Measurements from ENCODE around the gene SIPA1L3. TPM values are rescaled to one million over a fixed set of nuclear protein-coding genes. Genes with fewer than 3 reads are reported as not detected.
A peak's percentile ranks its signal among the peaks of the same experiment; 100 is the strongest.

SIPA1L3 gene
- total RNA-seq, 1 experiment from 2014 or later = 4.4 TPM

DNA sequence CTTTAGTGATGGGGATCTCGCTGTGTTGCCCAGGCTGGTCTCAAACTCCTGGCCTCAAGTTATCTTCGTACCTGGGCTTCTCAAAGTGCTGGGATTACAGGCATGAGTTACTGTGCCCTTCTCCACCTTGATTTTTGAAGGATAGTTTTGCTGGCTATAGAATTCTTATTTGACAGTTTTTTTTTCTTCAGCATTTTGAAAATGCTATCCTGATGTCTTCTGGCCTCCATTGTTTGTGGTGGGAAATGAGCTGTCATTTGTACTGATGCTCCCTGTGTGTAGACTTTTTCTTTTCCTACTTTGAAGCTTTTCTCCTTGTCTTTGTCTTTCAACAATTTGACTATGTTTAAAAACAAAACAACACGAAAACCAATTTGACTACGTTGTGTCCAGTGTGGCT, 54.2 kb downstream of the SIPA1L3 start:
- no peak for DNase-seq (ENCODE audit: low read depth, low spot score)
- in situ Hi-C loops (cut with HindIII; ENCODE audit: low pct_unique_long_range_greater_than_20kb, low sequenced_read_pairs) = no loop called here

DNA sequence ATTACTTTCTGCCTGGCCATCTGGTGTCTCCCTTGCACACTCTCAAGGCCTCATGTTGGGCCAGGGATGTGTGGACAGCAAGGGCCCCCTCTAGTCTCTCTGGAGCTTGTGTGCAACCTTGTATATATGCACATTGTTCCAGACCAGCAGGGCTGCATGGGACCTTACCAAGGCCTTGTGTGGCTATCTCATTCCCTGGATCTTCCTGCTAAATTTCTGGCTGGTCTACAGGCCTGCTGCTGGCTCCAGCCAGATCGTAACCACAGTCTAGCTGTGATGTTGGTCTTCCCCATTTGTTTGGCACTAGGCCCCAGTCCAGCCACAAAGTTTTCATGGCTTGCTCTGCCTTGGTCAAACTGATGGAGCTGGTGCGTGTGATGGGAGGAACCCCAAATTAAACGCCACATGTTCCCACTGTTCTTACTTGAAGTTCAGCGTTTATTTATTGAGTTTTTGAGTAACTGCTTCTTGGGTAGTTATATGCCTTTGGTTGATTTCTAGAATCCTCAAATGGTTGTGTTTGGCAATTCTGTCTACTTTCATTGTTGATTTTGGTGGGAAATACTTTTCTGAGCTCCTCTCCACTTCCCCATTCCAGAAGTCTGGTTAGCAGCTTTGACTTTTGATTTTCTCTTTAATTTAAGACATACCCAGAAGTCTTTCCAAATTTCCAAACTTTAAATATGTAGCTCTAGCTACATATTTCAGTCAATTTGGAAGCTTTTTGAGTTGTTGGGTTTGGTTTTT, 56.4 kb downstream of the SIPA1L3 start:
- no peak for DNase-seq (ENCODE audit: low read depth, low spot score)
- in situ Hi-C loops (cut with HindIII; ENCODE audit: low pct_unique_long_range_greater_than_20kb, low sequenced_read_pairs) = no loop called here

DNA sequence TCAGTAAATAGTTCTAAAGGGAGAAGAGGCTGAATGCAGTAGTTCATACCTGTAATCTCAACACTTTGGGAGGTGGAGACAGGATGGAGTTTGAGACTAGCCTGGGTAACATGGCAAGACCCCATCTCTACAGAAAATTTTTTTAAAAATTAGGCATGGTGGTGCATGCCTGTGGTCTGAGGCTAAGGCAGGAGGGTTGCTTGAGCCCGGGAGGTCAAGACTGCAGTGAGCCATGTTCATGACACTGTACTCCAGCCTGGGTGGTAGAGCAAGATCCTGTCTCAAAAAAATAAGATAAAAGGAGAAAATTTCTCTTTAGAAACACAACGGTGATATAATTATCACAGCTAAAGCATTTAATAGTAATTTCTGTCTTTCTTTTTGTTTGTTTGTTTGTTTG, 57.1 kb downstream of the SIPA1L3 start:
- DNase-seq (ENCODE audit: low read depth, low spot score) = no peak
- in situ Hi-C loops (cut with HindIII; ENCODE audit: low pct_unique_long_range_greater_than_20kb, low sequenced_read_pairs) = no loop called here

DNA sequence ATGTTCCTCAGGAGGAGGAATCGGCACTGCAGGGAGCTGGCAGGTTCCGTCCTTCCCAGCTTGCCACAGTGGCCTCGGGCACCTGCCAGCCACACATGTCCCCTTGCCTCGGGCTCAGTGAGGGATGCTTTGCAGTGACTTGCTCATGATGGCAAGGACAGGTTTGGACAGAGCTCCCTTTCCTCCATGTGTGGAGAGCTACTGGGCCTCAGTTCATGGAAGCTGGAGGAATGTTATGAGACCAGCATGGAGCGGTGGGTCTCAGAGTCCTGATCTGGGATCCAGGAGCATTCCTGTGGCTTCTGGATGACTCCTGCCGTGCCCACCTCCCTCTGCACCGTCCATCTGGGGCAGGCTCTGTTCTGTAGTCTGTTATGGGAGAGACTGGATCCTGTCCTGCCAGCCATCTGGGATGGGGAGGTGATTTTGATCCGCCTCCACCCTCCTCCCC, 59.2 kb downstream of the SIPA1L3 start:
- no peak for DNase-seq (ENCODE audit: low read depth, low spot score)

DNA sequence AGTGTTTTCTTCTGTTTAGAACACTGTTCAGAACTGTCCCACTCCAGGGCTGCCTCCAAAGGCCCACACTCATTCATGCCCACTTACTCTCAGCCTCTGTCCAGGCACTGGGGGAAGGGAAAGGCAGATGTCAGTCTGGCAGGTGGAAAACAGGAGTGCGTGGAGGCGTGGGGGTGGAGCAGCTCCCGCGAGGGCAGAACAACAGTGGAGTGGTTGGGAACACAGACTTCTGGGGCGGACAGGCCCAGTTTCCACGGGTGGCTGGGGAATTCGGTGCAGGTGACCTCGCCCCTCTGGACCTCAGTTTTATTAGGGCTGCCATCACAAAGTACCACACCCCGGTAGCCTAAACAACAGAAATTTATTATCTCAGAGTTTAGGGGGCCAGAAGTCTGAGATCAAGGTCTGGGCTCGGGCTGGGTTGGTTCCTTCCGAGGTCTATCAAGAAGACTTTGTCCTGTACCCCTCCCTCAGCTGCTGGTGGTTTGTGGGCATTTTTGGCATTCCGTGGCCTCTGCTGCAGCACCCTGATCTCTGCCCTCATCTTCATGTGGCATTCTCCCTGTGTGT, 59.7 kb downstream of the SIPA1L3 start:
- DNase-seq (ENCODE audit: low read depth, low spot score) = no peak
- in situ Hi-C loops (cut with HindIII; ENCODE audit: low pct_unique_long_range_greater_than_20kb, low sequenced_read_pairs) = no loop called here

More for the DNA sequence above, 59.2 kb downstream of the SIPA1L3 start:
- in situ Hi-C loops (cut with HindIII; ENCODE audit: low pct_unique_long_range_greater_than_20kb, low sequenced_read_pairs) = no loop called here

DNA sequence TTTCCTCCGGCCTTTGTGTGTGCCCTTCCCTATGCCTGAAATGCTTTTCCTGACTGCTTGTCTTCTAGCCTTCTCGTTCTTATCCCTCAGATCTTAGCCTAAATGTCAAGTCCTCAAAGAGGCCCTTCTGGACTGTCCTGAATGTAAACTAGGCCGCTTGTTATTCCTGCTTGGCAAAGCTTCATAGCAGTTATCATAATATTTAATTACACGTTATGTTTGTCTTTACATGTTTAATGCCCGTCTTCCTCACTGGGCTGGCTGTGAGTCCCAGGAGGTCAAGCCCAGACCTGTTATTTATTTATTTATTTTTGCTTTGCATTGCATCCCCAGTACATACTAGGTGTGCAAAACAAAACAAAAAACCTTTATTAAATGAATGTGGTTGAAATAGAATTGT, 62.7 kb downstream of the SIPA1L3 start:
- in situ Hi-C loops (cut with HindIII; ENCODE audit: low pct_unique_long_range_greater_than_20kb, low sequenced_read_pairs) = no loop called here
- no peak for DNase-seq (ENCODE audit: low read depth, low spot score)

DNA sequence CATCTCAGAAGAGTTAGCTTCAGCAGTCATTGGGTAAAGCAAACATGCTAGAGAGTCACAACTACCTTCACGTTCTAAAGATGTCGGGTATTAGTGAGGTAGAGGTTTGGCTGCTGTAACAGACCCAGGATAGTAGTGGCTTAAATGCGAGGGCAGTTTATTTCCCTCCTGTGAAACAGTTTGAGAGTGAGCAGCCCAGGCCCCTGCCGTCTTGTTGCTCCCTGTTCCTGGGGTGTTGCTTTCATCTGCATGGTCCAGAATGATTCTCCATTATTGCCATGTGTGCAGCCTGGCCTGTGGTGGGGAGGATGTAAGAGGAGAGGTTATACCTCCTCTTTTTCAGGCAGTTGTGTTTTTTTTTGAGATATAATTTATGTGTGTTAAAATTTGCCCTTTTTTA, 63.7 kb downstream of the SIPA1L3 start:
- in situ Hi-C loops (cut with HindIII; ENCODE audit: low pct_unique_long_range_greater_than_20kb, low sequenced_read_pairs) = no loop called here

DNA sequence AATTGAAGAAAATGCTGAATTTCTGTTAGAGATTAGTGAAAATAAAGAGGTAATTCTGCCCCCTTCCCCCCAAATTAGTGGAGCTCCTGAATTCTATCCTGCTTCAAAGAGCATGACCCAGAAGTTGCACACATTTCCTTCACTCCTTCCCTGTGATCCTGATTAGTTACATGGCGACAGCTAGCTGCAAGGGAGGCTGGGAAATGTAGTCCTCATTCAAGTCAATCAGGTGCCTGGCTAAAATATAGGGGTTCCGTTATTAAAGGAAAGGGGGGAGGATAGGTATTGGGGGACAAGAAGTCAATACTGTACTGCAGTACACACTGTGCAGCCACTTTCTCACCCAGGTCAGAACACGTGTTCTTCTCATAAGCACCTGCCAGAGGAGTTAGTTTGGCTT, 65.8 kb downstream of the SIPA1L3 start:
- DNase-seq (ENCODE audit: low read depth, low spot score) = no peak
- in situ Hi-C loops (cut with HindIII; ENCODE audit: low pct_unique_long_range_greater_than_20kb, low sequenced_read_pairs) = no loop called here

More for the DNA sequence above, 63.7 kb downstream of the SIPA1L3 start:
- no peak for DNase-seq (ENCODE audit: low read depth, low spot score)

DNA sequence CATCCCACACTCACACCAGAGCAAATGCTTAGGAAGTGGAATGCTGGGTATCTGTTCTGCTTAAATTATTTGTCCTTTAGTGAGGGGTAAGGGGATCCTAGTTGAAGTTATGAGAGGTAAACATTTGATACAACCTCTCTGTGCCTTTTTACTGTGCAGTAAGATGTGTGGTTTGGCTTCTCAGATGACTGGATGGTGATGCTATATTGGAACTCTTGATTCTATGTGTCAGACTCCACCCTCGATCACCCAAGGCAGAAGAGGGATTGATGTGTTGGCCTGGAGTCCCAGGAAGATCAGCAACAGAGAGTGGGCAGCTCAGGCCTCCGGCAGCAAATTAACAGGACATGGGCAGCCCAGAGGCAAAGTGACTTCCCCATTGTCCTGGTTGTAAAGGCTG, 66.7 kb downstream of the SIPA1L3 start:
- DNase-seq (ENCODE audit: low read depth, low spot score) = no peak
- in situ Hi-C loops (cut with HindIII; ENCODE audit: low pct_unique_long_range_greater_than_20kb, low sequenced_read_pairs) = no loop called here

DNA sequence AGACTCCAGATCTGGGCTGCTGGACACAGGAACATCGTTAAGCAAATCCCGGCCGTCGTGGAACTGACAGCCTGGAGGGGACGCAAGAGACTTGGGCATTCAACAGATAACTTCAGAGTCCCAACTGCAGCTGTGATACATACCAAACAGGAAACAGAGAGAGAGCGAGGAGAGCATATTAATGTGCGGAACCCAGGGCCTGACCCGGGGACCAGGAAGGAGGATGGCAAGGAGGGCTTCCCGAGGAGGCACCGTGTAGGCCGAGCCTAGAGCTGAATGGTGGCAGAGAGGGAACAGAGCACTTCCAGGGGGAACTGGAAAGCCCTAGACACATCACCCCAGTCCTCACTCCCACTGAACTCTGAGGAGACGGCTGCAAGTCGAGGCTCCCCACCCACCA, 68.1 kb downstream of the SIPA1L3 start:
- no peak for DNase-seq (ENCODE audit: low read depth, low spot score)
- in situ Hi-C loops (cut with HindIII; ENCODE audit: low pct_unique_long_range_greater_than_20kb, low sequenced_read_pairs) = no loop called here

DNA sequence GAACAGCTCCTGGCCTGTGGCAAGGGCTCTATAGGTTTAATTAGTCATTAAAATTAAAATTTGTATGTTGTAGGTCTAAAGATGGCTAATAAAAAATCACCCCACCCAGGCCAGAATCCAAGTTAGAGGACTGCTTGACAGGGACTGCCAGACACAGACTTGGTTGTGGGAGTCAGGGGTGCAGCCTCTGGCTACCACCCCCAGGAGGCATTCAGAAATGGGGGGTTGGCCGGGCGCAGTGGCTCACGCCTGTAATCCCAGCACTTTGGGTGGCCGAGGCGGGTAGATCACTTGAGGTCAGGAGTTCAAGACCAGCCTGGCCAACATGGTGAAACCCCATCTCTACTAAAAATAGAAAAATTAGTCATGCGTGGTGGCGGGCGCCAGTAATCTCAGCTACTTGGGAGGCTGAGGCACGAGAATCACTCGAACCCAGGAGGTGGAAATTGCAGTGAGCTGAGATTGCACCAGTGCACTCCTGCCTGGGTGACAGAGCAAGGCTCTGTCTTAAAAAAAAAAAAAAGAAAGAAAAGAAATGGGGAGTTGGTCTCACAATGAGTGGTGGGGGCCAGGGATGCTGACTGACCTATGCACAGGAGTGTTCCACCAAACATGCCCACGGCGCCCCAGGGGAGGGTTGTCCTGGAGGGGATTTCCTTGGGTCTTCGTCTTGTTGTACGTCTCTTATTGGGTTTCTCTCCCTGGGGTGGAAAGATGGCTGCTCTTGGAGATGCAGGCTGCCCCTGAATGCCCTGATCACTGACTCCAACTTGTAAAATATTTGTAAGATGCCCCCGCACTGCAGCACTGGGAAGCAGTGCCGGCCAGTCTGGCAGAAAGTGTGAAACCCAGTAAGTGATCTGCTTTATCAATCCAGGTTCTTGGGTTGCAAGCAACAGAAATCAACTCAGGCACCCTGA, 68.8 kb downstream of the SIPA1L3 start:
- in situ Hi-C loops (cut with HindIII; ENCODE audit: low pct_unique_long_range_greater_than_20kb, low sequenced_read_pairs) = no loop called here
- DNase-seq (ENCODE audit: low read depth, low spot score) = no peak

DNA sequence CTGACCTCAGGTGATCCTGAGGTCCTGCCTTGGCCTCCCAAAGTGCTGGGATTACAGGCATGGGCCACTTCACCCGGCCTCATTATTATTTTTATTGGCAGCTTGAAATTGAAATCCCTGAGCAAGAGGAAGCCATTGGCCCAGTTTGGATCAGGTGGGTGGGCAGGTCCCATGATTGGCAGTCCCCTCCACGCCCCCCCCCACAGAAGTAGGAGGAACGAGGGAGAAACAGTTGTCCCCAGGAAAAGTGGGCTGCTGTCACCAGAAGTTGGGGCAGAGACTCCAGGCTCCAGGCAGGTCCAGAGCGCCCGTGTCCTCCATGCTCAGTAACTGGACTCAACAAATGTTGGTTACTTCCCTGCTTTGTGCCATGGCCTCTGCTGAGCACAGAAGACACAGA, 70.4 kb downstream of the SIPA1L3 start:
- in situ Hi-C loops (cut with HindIII; ENCODE audit: low pct_unique_long_range_greater_than_20kb, low sequenced_read_pairs) = no loop called here
- DNase-seq (ENCODE audit: low read depth, low spot score) = no peak

DNA sequence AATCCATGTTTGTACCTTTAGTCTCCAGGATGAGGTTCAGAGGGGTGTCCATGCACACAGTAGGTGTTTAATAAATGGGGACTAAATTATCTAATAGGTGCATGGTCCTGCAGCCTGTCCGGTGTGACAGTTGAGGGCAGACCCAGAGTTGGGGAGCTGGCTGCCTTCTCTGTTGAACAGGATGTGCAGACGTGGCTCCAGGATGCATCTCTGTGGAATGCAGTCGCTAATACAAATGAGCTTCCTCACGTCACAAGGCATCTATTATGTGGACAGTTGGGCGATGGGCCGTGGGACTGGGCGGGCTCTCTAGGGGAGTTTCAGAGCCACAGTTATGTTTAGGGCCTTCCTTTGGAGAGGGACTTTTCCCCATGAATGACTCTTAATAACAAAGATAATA, 71.0 kb downstream of the SIPA1L3 start:
- in situ Hi-C loops (cut with HindIII; ENCODE audit: low pct_unique_long_range_greater_than_20kb, low sequenced_read_pairs) = no loop called here
- peak; percentile 28 for DNase-seq (ENCODE audit: low read depth, low spot score)

DNA sequence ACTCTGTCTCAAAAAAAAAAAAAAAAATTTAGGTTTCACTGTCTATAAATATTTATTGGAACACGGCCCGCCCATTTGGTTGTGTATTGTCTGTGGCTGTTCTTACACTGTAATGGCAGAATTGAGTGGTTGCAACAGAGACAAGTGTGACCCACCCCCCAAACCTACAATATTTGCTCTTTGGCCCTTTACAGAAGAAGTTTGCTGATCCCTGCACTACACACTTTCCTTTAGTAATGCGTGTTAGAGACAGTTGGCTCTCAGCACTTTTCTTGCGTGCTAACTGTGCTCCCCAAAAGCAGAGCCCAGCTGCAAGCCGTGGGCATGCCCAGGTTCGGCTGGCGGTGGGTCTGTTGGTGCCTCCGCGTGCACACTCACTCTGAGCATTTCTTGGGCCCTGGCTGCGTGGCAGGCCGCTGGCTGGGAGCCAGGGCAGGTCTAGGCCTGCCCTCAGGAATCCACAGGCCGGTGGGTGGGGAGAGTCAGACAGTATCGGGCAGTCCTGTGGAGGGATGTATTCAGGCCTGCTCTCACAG, 72.6 kb downstream of the SIPA1L3 start:
- no peak for DNase-seq (ENCODE audit: low read depth, low spot score)
- in situ Hi-C loops (cut with HindIII; ENCODE audit: low pct_unique_long_range_greater_than_20kb, low sequenced_read_pairs) = no loop called here

DNA sequence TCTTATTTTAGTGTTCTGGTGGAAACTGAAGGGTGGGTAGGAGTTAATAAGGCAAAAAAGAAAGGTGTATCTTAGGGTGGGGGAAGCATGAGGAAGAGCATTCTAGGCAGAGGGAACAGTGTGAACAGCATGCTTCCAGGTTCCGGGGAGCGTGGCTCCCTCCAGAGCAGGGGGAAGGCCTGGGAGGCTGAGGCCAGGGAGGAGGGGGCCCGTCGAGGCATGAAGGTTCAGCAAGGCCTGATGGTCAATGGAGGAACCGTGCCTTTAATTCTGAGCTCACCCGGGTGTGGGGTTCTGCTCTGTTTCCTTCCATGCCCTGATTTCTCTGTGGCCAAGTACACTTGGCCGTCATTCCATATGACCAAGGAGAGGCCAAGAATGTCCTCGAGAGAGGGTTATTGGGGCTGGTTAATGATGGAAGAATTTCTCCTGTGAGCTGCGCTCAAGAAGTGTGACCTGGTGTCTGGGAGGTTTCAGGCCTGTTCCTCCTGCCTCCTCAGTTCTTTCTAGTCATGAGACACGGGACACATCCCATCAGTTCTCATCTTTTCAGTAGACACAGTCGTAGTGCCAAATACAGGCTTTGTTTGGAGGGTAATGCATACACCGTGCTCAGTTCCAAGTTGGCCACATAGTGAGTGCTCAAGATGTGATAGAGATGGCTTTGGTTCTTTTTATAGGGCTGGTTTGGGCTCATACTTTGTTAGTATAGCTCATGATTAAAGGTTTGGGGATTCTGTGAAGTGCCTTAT, 73.6 kb downstream of the SIPA1L3 start:
- in situ Hi-C loops (cut with HindIII; ENCODE audit: low pct_unique_long_range_greater_than_20kb, low sequenced_read_pairs) = no loop called here
- DNase-seq (ENCODE audit: low read depth, low spot score) = no peak

DNA sequence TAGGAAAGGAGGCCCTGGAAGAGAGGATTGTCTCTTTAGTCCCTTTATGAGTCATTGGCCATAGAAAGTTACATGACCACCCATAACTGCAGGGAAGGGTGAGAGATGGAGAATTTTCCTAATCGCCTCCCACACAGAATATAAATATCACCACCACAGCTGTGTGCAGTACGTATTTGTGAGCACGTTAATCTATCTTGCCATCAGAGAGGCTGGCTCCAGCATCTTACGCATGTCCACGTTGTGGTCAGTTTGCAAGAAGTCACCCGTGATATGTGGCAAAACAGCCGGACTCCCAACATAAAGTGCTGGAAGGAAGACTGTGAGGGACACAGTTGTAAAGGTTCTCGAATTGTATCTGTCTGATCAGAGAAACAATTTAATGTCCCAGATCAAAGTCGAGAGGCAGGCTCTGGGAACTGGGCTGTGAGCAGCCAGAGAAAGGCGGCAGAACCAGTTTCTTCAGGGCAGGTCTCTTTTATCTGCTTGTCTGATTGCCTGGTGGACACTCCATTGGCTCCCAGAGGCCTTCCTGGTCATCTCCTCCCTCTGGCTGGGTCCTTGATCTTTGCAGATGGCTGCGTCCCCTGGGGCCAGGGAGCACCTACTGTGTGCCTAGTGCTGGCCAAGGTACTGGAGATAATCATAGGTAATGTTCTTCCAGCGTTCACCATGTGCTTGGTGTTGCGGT, 74.9 kb downstream of the SIPA1L3 start:
- in situ Hi-C loops (cut with HindIII; ENCODE audit: low pct_unique_long_range_greater_than_20kb, low sequenced_read_pairs) = no loop called here
- DNase-seq (ENCODE audit: low read depth, low spot score) = no peak

DNA sequence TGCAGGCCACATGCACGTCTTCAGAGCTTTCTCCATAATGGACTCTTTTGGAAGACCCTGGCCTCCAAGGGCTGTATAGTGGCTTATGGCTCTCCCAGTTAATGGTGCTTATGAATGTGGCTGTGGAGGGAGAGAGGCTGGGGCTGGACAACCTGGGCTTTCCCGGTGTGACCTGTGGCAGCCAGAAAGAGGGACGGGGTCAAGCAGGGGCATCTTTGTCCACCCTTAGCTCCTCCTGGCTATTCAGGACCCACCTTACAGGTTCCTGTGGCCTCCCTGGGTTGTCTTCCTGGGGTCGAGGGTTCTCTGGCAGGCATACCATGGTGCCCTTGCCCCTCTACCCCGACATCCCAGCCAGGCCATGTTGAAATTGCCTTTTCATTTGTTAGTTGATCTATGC, 75.6 kb downstream of the SIPA1L3 start:
- in situ Hi-C loops (cut with HindIII; ENCODE audit: low pct_unique_long_range_greater_than_20kb, low sequenced_read_pairs) = no loop called here
- no peak for DNase-seq (ENCODE audit: low read depth, low spot score)
